HCT116 (cell line): ENCODE results near the gene SLC25A41. TPM values are rescaled to one million over a fixed set of nuclear protein-coding genes. Genes with fewer than 3 reads are reported as not detected.

Source experiments
- ATAC-seq: fragments of 200-7000 bp; cut with Tn5 transposase; 2 replicates; pipeline ENCODE4 v1.9.1; 2020; ENCODE audit warnings: mild to moderate bottlenecking, moderate library complexity
- BruUV-seq: library from RNA; stranded (reverse); fragments of 400-500 nt; replicated peaks from 2 replicates; lab custom pipeline; 2021; lab: Mats Ljungman, UMichigan
- CTCF ChIA-PET: fragments of 300-600 bp; sonication (Branson Sonifier 250); formaldehyde crosslinking; loops from one replicate; lab custom pipeline; 2021; ENCODE audit warnings: antibody characterized with exemption; lab: Charles Lee
- POLR2A ChIA-PET: fragments of 300-600, 350-600 bp; sonication (Branson Sonifier 250); formaldehyde crosslinking; loops from one replicate; lab custom pipeline; 2021; ENCODE audit warnings: antibody characterized with exemption; lab: Charles Lee
- RAD21 ChIA-PET, 2 experiments: fragments of 300-600 bp; sonication (Branson Sonifier 250); formaldehyde crosslinking; loops; one replicate each; lab custom pipeline; 2023; ENCODE audit warnings: low total read pairs in 2 of 2; ENCODE audit not compliant: uncharacterized antibody in 2 of 2, unreplicated experiment in 2 of 2, low non-redundant PET in 1 of 2; lab: Charles Lee
- DNase-seq: peaks from one replicate; pipeline ENCODE4 v3.0.0-alpha.2; 2010; ENCODE audit warnings: low read depth, low spot score
- H2AFZ ChIP-seq: fragments of 200-600 bp; shearing (Covaris generic), sonication (generic); 2 replicates; pipeline ENCODE4 v1.6.1; 2017; ENCODE audit warnings: low read depth, mixed run types, mixed read lengths, antibody characterized with exemption, low read length; ENCODE audit not compliant: poor library complexity, severe bottlenecking
- H3K27ac ChIP-seq: 2 replicates; pipeline ENCODE4 v1.5.1; 2012; ENCODE audit warnings: low read depth, low read length
- H3K27me3 ChIP-seq: fragments of 200-600 bp; sonication (generic); 2 replicates; pipeline ENCODE4 v1.6.1; 2016; ENCODE audit warnings: mixed run types, low read length, mixed read lengths; ENCODE audit not compliant: insufficient read depth
- H3K36me3 ChIP-seq, 2 experiments: fragments of 200-500 bp in 1 of 2; fragments of 200-600 bp in 1 of 2; sonication (Bioruptor generic) in 1 of 2; sonication (generic) in 1 of 2; 2 replicates each; pipeline versions ENCODE4 v1.5.1 to v1.6.1; 2014 to 2016; ENCODE audit warnings: low read length in 2 of 2, inconsistent platforms in 1 of 2, mixed read lengths in 1 of 2, mixed run types in 1 of 2; ENCODE audit not compliant: insufficient read depth in 2 of 2, control insufficient read depth in 1 of 2
- H3K4me1 ChIP-seq, 2 experiments: fragments of 200-600 bp in 1 of 2; sonication (generic) in 1 of 2; 2 replicates each; pipeline versions ENCODE4 v1.5.1 to v1.6.1; 2012 to 2017; ENCODE audit warnings: low read length in 2 of 2, inconsistent platforms in 1 of 2, mild to moderate bottlenecking in 1 of 2, mixed read lengths in 1 of 2, mixed run types in 1 of 2, moderate library complexity in 1 of 2; ENCODE audit not compliant: insufficient read depth in 2 of 2, control insufficient read depth in 1 of 2
- H3K4me2 ChIP-seq: fragments of 200-600 bp; sonication (generic); 2 replicates; pipeline ENCODE4 v1.6.1; 2017; ENCODE audit warnings: mixed run types, low read length, mixed read lengths
- H3K4me3 ChIP-seq, 2 experiments: fragments of 200-600 bp in 1 of 2; sonication (generic) in 1 of 2; replicated peaks in 1 of 2; 2 replicates each; pipeline ENCODE4 v1.5.1; 2011 to 2016; ENCODE audit warnings: low read length in 2 of 2, control low read depth in 1 of 2, low read depth in 1 of 2, mild to moderate bottlenecking in 1 of 2, mixed read lengths in 1 of 2, mixed run types in 1 of 2
- H3K79me2 ChIP-seq: fragments of 200-600 bp; sonication (generic); 2 replicates; pipeline ENCODE4 v1.6.1; 2017; ENCODE audit warnings: mild to moderate bottlenecking, mixed run types, low read length, moderate library complexity, mixed read lengths; ENCODE audit not compliant: insufficient read depth
- H3K9ac ChIP-seq: fragments of 200-600 bp; sonication (generic); 2 replicates; pipeline ENCODE4 v1.6.1; 2016; ENCODE audit warnings: low read length, mixed read lengths
- H3K9me2 ChIP-seq: fragments of 200-600 bp; sonication (generic), shearing (Covaris generic); 2 replicates; pipeline ENCODE4 v1.6.1; 2017; ENCODE audit warnings: mixed run types, mild to moderate bottlenecking, moderate library complexity; ENCODE audit not compliant: insufficient read depth
- H3K9me3 ChIP-seq, 2 experiments: fragments of 200-500 bp in 1 of 2; fragments of 200-600 bp in 1 of 2; sonication (Bioruptor generic) in 1 of 2; sonication (generic) in 1 of 2; 2 replicates each; pipeline ENCODE4 v1.6.1; 2014 to 2017; ENCODE audit warnings: low read length in 2 of 2, mixed read lengths in 2 of 2, inconsistent platforms in 1 of 2, low read depth in 1 of 2, mild to moderate bottlenecking in 1 of 2, mixed run types in 1 of 2, moderate library complexity in 1 of 2; ENCODE audit not compliant: control insufficient read depth in 1 of 2, insufficient read depth in 1 of 2
- H4K20me1 ChIP-seq: fragments of 200-600 bp; sonication (generic), shearing (Covaris generic); 2 replicates; pipeline ENCODE4 v1.6.1; 2017; ENCODE audit warnings: mixed run types, mild to moderate bottlenecking, moderate library complexity; ENCODE audit not compliant: insufficient read depth
- CBX3 ChIP-seq: IDR thresholded peaks from 2 replicates; pipeline ENCODE4 v1.6.1; 2012; ENCODE audit warnings: low read depth
- CEBPB ChIP-seq: IDR thresholded peaks from 2 replicates; pipeline ENCODE4 v1.6.1; 2012; ENCODE audit warnings: low read depth
- EGR1 ChIP-seq: IDR thresholded peaks from 2 replicates; pipeline ENCODE4 v1.6.1; 2012; ENCODE audit warnings: low read depth
- ELF1 ChIP-seq: IDR thresholded peaks from 2 replicates; pipeline ENCODE4 v1.6.1; 2012; ENCODE audit warnings: low read depth, borderline replicate concordance
- EZH2 ChIP-seq: fragments of 200-600 bp; sonication (generic); IDR thresholded peaks from 2 replicates; pipeline ENCODE4 v1.6.1; 2017; ENCODE audit warnings: antibody characterized with exemption, mixed run types
- EZH2phosphoT487 ChIP-seq: fragments of 200-600 bp; IDR thresholded peaks from 2 replicates; pipeline ENCODE4 v1.6.1; 2018; ENCODE audit warnings: antibody characterized with exemption, borderline replicate concordance
- POLR2AphosphoS5 ChIP-seq: IDR thresholded peaks from 2 replicates; pipeline ENCODE4 v1.6.1; 2011; ENCODE audit warnings: mild to moderate bottlenecking, low read depth, low read length, moderate library complexity
- TCF7L2 ChIP-seq: IDR thresholded peaks from 2 replicates; pipeline ENCODE4 v1.7.0; 2011; ENCODE audit warnings: borderline replicate concordance, inconsistent platforms; ENCODE audit not compliant: insufficient read depth, insufficient read length; ENCODE audit errors: extremely low read depth
- YY1 ChIP-seq: IDR thresholded peaks from 2 replicates; pipeline ENCODE4 v1.6.1; 2011; ENCODE audit warnings: low read length, low read depth, moderate library complexity, mild to moderate bottlenecking; ENCODE audit not compliant: insufficient replicate concordance; ENCODE audit errors: extremely low read depth
- ZNF274 ChIP-seq: fragments of 200-500 bp; sonication (Bioruptor generic); IDR thresholded peaks from 2 replicates; pipeline ENCODE4 v1.6.1; 2014; ENCODE audit warnings: mild to moderate bottlenecking, low read depth, low read length, inconsistent platforms
- intact Hi-C: fragments of 100-400 bp; cut with micrococcal nuclease; formaldehyde crosslinking; loops from 2 replicates; pipeline ENCODE4 v1.10.0; 2022
- total RNA-seq: library from RNA; stranded (reverse); gene quantifications from one replicate; pipeline ENCODE4 v1.2.1, GENCODE V29; 2021; ENCODE audit not compliant: unreplicated experiment
- TF ChIP-seq, protein P1 (sequence below): IDR thresholded peaks from 2 replicates; pipeline ENCODE4 v1.6.1; 2011; ENCODE audit warnings: mild to moderate bottlenecking, low read length, moderate library complexity; ENCODE audit not compliant: insufficient replicate concordance; ENCODE audit errors: extremely low read depth
- TF ChIP-seq, protein P2 (sequence below), 3 experiments: fragments of 200-600 bp in 1 of 3; sonication (generic) in 1 of 3; IDR thresholded peaks in 2 of 3; conservative IDR thresholded peaks in 1 of 3; 2 replicates each; pipeline ENCODE4 v1.5.1; 2012 to 2017; ENCODE audit warnings: low read depth in 2 of 3, low read length in 2 of 3, antibody characterized with exemption in 1 of 3, borderline replicate concordance in 1 of 3, control low read depth in 1 of 3, mild to moderate bottlenecking in 1 of 3, mixed read lengths in 1 of 3, mixed run types in 1 of 3, moderate library complexity in 1 of 3; ENCODE audit not compliant: insufficient read depth in 1 of 3

The SLC25A41 gene
- total RNA-seq, 1 experiment from 2014 or later: 0.93 TPM

DNA sequence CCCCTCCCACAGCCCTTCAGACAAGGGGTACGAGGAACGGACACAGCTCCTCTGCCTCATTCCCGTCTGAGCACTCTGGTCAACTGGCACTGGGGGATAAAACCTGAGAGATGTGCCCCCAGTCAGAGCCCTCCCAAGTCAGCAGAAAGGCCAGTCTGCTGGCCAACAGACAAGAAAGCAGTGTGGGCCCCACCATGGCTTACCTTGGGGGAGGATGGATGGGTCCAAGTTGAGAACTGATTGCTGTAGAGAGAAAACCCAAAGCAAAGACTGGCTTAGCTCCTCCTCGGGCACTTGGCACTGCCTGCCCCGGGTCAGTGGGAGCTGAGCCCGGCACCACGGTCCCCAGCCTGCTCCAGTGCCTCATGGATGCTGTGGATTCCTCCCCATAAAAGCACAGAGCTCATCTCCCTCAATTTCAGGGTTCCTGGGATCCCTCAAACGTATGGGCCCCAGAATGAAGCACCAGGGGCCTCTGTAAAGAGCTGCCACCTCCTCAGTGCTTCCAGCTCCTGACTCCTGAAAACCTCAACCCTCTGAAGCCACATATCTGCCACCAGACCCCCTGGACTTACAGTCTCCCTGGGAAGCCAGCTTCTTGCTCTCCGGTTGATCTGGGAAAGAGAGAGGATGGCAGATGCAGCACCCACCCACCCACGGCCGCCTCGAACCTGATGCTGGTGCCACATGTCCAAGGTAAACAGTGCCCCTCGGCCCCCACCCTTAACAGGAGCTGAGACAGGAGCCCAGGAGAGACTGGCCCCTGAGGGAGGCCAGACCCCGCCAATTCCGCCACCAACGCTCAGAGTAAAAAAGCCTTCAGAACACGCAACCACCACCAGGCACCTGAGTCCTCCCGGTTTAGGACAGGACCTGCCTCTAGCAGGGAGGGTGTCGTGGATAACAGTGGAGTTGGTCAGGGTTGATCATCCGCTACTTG is 12.2 kb downstream of the SLC25A41 start:
- no peak for DNase-seq
- Histone ChIP-seq H3K4me2 (no peak overlapping the region), H3K36me3 (peaks cover 52 to 58% of the 10 kb centered on the region in 2 experiments), H3K9ac (no peak overlapping the region), H3K79me2 (peaks cover 75% of the 10 kb centered on the region), H3K27ac (peak overlapping the region; percentile 26; the same call in 1 of the 2 replicates), H2AFZ (no peak overlapping the region), H3K9me3 (no peaks in the 10 kb centered on the region), H4K20me1 (peaks cover 39% of the 10 kb centered on the region; the same call in 1 of the 2 replicates), H3K4me1 (peaks cover 6 to 21% of the 10 kb centered on the region in 2 experiments; a peak in 3 of 4 replicates), H3K9me2 (no peaks in the 10 kb centered on the region), H3K4me3 (no peak overlapping the region), H3K27me3 (no peaks in the 10 kb centered on the region)
- intact Hi-C loops: no loop called here
- POLR2A ChIA-PET: no interaction called here
- TF ChIP-seq EGR1 (no peak), CEBPB (no peak), YY1 (no peak)
- TF ChIP-seq, protein P1, sequence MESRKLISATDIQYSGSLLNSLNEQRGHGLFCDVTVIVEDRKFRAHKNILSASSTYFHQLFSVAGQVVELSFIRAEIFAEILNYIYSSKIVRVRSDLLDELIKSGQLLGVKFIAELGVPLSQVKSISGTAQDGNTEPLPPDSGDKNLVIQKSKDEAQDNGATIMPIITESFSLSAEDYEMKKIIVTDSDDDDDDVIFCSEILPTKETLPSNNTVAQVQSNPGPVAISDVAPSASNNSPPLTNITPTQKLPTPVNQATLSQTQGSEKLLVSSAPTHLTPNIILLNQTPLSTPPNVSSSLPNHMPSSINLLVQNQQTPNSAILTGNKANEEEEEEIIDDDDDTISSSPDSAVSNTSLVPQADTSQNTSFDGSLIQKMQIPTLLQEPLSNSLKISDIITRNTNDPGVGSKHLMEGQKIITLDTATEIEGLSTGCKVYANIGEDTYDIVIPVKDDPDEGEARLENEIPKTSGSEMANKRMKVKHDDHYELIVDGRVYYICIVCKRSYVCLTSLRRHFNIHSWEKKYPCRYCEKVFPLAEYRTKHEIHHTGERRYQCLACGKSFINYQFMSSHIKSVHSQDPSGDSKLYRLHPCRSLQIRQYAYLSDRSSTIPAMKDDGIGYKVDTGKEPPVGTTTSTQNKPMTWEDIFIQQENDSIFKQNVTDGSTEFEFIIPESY: no peak
- no peak for ATAC-seq
- CTCF ChIA-PET: no interaction called here
- RAD21 ChIA-PET: no interaction called here
- BruUV-seq: no TSS peak

DNA sequence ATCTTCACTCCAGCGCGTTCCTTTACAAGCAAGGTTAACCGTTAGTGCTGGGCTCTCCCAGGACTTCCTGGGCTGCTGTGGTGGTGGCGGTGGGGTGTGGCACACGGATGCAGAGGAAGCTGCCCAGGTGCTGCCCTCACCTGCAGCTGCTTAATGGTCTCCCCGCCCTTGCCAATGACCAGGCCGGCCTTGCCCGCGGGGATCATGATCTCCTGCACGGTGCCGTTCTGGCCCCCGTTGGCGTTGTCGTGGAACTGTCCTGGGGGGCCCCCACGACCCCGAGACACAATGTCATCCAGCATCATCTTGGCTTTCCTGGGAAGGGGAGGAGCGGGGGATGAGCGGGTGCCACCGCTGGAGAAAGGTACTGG is 15.0 kb downstream of the SLC25A41 start:
- POLR2A ChIA-PET: interaction anchor here (0.6 kb wide), 1 partner anchor 120 kb away, joined by 4 read pairs; no protein-coding TSS in a partner anchor
- no peak for ATAC-seq
- peaks cover 34% of the 10 kb centered on the region; the same call in 1 of the 2 replicates for H4K20me1 ChIP-seq

More for the DNA sequence above, 15.0 kb downstream of the SLC25A41 start:
- Histone ChIP-seq H3K9me2 (no peaks in the 10 kb centered on the region), H2AFZ (no peak overlapping the region), H3K27ac (no peak overlapping the region; the same call in 1 of the 2 replicates)
- TF ChIP-seq CEBPB (no peak), CBX3 (no peak), EZH2 (no peak), EZH2phosphoT487 (no peak), ELF1 (no peak), TCF7L2 (no peak), POLR2AphosphoS5 (no peak), ZNF274 (no peak)
- TF ChIP-seq, protein P2, sequence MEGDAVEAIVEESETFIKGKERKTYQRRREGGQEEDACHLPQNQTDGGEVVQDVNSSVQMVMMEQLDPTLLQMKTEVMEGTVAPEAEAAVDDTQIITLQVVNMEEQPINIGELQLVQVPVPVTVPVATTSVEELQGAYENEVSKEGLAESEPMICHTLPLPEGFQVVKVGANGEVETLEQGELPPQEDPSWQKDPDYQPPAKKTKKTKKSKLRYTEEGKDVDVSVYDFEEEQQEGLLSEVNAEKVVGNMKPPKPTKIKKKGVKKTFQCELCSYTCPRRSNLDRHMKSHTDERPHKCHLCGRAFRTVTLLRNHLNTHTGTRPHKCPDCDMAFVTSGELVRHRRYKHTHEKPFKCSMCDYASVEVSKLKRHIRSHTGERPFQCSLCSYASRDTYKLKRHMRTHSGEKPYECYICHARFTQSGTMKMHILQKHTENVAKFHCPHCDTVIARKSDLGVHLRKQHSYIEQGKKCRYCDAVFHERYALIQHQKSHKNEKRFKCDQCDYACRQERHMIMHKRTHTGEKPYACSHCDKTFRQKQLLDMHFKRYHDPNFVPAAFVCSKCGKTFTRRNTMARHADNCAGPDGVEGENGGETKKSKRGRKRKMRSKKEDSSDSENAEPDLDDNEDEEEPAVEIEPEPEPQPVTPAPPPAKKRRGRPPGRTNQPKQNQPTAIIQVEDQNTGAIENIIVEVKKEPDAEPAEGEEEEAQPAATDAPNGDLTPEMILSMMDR (IDR thresholded peaks at IDR 0.05 in 2 of 3, conservative IDR thresholded peaks at IDR 0.05 in 1 of 3; ENCODE audit: borderline replicate concordance in 1 of 3, insufficient read depth in 1 of 3, low read depth in 2 of 3, low read length in 2 of 3): no peak
- TF ChIP-seq, all 23 proteins: peak for 0
- Histone ChIP-seq H3K9me3 (no peaks in the 10 kb centered on the region), H3K4me3 (no peak overlapping the region), H3K36me3 (peaks cover 69 to 77% of the 10 kb centered on the region in 2 experiments), H3K79me2 (peaks cover 71% of the 10 kb centered on the region), H3K4me2 (no peak overlapping the region), H3K4me1 (peaks cover 0 to 9% of the 10 kb centered on the region in 2 experiments; a peak in 3 of 4 replicates), H3K27me3 (no peaks in the 10 kb centered on the region), H3K9ac (no peak overlapping the region)
- CTCF ChIA-PET: no interaction called here
- BruUV-seq: no TSS peak
- intact Hi-C loops: no loop called here
- no peak for DNase-seq
- RAD21 ChIA-PET: no interaction called here
